ENCODE results near the gene MYRFL. TPM values are rescaled to one million over a fixed set of nuclear protein-coding genes. Genes with fewer than 3 reads are reported as not detected.

Gene MYRFL
- total and polyA plus RNA-seq, 2 experiments from 2014 or later = 2.3 to 2.7 TPM

- Histone ChIP-seq H3K36me3 (replicated peaks; ENCODE audit: insufficient read depth, low read depth) (no peaks in the 10 kb centered on the region), H3K4me1 (ENCODE audit: insufficient read depth) (no peaks in the 10 kb centered on the region), H3K9me2 (replicated peaks; ENCODE audit: insufficient read depth) (no peaks in the 10 kb centered on the region), H3K4me2 (no peak overlapping the region), H3K27me3 (no peaks in the 10 kb centered on the region), H3K27ac (no peak overlapping the region), H3K9me3 (ENCODE audit: low read depth) (no peaks in the 10 kb centered on the region), H3K79me2 (no peaks in the 10 kb centered on the region), H3K4me3 (no peak overlapping the region), H2AFZ (no peak overlapping the region), H4K20me1 (ENCODE audit: insufficient read depth, poor library complexity, severe bottlenecking) (no peaks in the 10 kb centered on the region)
- DNase-seq (ENCODE audit: low spot score) = no peak
- 86% methylated on average over 3 of the region's 3 CpGs for WGBS (ENCODE audit: low lambda C conversion rate, missing lambda C conversion rate)
- TF ChIP-seq EZH2 (IDR thresholded peaks at IDR 0.05; ENCODE audit: borderline replicate concordance) (no peak), CTCF (IDR thresholded peaks at IDR 0.05; ENCODE audit: poor library complexity) (no peak), EZH2phosphoT487 (IDR thresholded peaks at IDR 0.05; ENCODE audit: low read depth, severe bottlenecking, unreplicated experiment) (no peak)
Observed at GRCh38 chr12:69913526-69913925, 88.5 kb downstream of the MYRFL start.

- Histone ChIP-seq H3K27ac (no peak overlapping the region), H3K9me3 (ENCODE audit: low read depth) (no peaks in the 10 kb centered on the region), H3K4me3 (no peak overlapping the region), H3K36me3 (replicated peaks; ENCODE audit: insufficient read depth, low read depth) (no peaks in the 10 kb centered on the region), H3K4me1 (ENCODE audit: insufficient read depth) (no peaks in the 10 kb centered on the region), H3K9me2 (replicated peaks; ENCODE audit: insufficient read depth) (no peaks in the 10 kb centered on the region), H2AFZ (no peak overlapping the region), H3K79me2 (no peaks in the 10 kb centered on the region), H3K27me3 (no peaks in the 10 kb centered on the region), H3K4me2 (no peak overlapping the region), H4K20me1 (ENCODE audit: insufficient read depth, poor library complexity, severe bottlenecking) (no peaks in the 10 kb centered on the region)
- 88% methylated on average over 2 of the region's 2 CpGs for WGBS (ENCODE audit: low lambda C conversion rate, missing lambda C conversion rate)
- no peak for DNase-seq (ENCODE audit: low spot score)
- TF ChIP-seq CTCF (IDR thresholded peaks at IDR 0.05; ENCODE audit: poor library complexity) = no peak
- TF ChIP-seq EZH2 (IDR thresholded peaks at IDR 0.05; ENCODE audit: borderline replicate concordance) = no peak
- no peak for TF ChIP-seq EZH2phosphoT487 (IDR thresholded peaks at IDR 0.05; ENCODE audit: low read depth, severe bottlenecking, unreplicated experiment)
Observed at GRCh38 chr12:69915964-69916363, 90.9 kb downstream of the MYRFL start.

GRCh38 chr12:69916544-69917235 is 91.7 kb downstream of the MYRFL start:
- Histone ChIP-seq H3K4me2 (peak overlapping the region; percentile 39), H4K20me1 (ENCODE audit: insufficient read depth, poor library complexity, severe bottlenecking) (no peaks in the 10 kb centered on the region), H3K9me3 (ENCODE audit: low read depth) (no peaks in the 10 kb centered on the region), H3K4me3 (no peak overlapping the region), H3K27me3 (no peaks in the 10 kb centered on the region), H2AFZ (no peak overlapping the region), H3K36me3 (replicated peaks; ENCODE audit: insufficient read depth, low read depth) (no peaks in the 10 kb centered on the region), H3K27ac (peak overlapping the region; percentile 67), H3K9me2 (replicated peaks; ENCODE audit: insufficient read depth) (no peaks in the 10 kb centered on the region), H3K4me1 (ENCODE audit: insufficient read depth) (no peaks in the 10 kb centered on the region), H3K79me2 (no peaks in the 10 kb centered on the region)
- peak; percentile 52 for DNase-seq (ENCODE audit: low spot score)
- 47% methylated on average over 5 of the region's 5 CpGs for WGBS (ENCODE audit: low lambda C conversion rate, missing lambda C conversion rate)
- TF ChIP-seq CTCF (IDR thresholded peaks at IDR 0.05; ENCODE audit: poor library complexity) (no peak), EZH2phosphoT487 (IDR thresholded peaks at IDR 0.05; ENCODE audit: low read depth, severe bottlenecking, unreplicated experiment) (no peak), EZH2 (IDR thresholded peaks at IDR 0.05; ENCODE audit: borderline replicate concordance) (no peak)

All from hepatocyte (in vitro differentiated cells).